GM19397 (cell line): ENCODE measurements around the gene TTC4.
"Not testable (repeated sequence)": the region's sequence is repeated elsewhere in the genome, so short reads cannot be mapped to it uniquely, and the experiment has no call there.

Experiments
- ATAC-seq: cut with Tn5 transposase; IDR thresholded peaks from one replicate; pipeline ENCODE4 v1.9.1; 2021; ENCODE audit warnings: mild to moderate bottlenecking, moderate library complexity; ENCODE audit not compliant: unreplicated experiment

Gene TTC4

GRCh38 chr1:54745864-54746263 lies 30.2 kb downstream of the TTC4 start:
- ATAC-seq: no peak

GRCh38 chr1:54748094-54748835 lies 32.6 kb downstream of the TTC4 start:
- ATAC-seq: no peak

- ATAC-seq: no peak
Measured at GRCh38 chr1:54750596-54750995, 34.9 kb downstream of the TTC4 start.

- no peak for ATAC-seq
Measured at GRCh38 chr1:54751426-54751825, 35.8 kb downstream of the TTC4 start.

- no peak for ATAC-seq
Measured at GRCh38 chr1:54754045-54754444, 38.4 kb downstream of the TTC4 start.

- ATAC-seq: no peak
Measured at GRCh38 chr1:54754486-54755285, 39.0 kb downstream of the TTC4 start.

GRCh38 chr1:54757833-54758232 lies 42.2 kb downstream of the TTC4 start:
- no peak for ATAC-seq

- ATAC-seq: no peak
Measured at GRCh38 chr1:54758678-54759348, 43.2 kb downstream of the TTC4 start.

GRCh38 chr1:54763816-54764132 lies 48.1 kb downstream of the TTC4 start:
- ATAC-seq: no peak

GRCh38 chr1:54764133-54764921 lies 48.7 kb downstream of the TTC4 start, which contains the start of gene PARS2:
TSS of gene PARS2 (minus strand) at chr1:54764523. CDS start at chr1:54759161, 5,362 bp downstream.
- peak; percentile 97 for ATAC-seq

- ATAC-seq: peak; percentile 1
Measured at GRCh38 chr1:54764922-54765561, 49.4 kb downstream of the TTC4 start.

- ATAC-seq: no peak
Measured at GRCh38 chr1:54766726-54767125, 51.1 kb downstream of the TTC4 start.

GRCh38 chr1:54767526-54767925 lies 51.9 kb downstream of the TTC4 start:
- ATAC-seq: no peak

GRCh38 chr1:54768093-54768492 lies 52.4 kb downstream of the TTC4 start:
- ATAC-seq: no peak

GRCh38 chr1:54772951-54773350 lies 57.3 kb downstream of the TTC4 start:
- no peak for ATAC-seq

- no peak for ATAC-seq
Measured at GRCh38 chr1:54774820-54775498, 59.3 kb downstream of the TTC4 start.

- ATAC-seq: not testable (repeated sequence)
Measured at GRCh38 chr1:54775828-54776721, 60.4 kb downstream of the TTC4 start.

- no peak for ATAC-seq
Measured at GRCh38 chr1:54777011-54777410, 61.4 kb downstream of the TTC4 start.

GRCh38 chr1:54777431-54777830 lies 61.8 kb downstream of the TTC4 start:
- ATAC-seq: no peak
